LNCaP clone FGC (cell line): Measurements from ENCODE around the gene TSPOAP1.

Experiments used
- DNase-seq: peaks from one replicate; pipeline ENCODE4 v3.0.0-alpha.2; 2011; ENCODE audit warnings: low read depth
- H3K4me3 ChIP-seq: 2 replicates; pipeline ENCODE4 v1.5.1; 2011; ENCODE audit warnings: mild to moderate bottlenecking, low read depth, low read length, control low read depth
- CTCF ChIP-seq: IDR thresholded peaks from 2 replicates; pipeline ENCODE4 v1.5.1; 2012; ENCODE audit warnings: mild to moderate bottlenecking; ENCODE audit not compliant: control insufficient read depth, insufficient read depth; ENCODE audit errors: extremely low read depth

The TSPOAP1 gene

GRCh38 chr17:58254803-58255202 is 73.8 kb downstream of the TSPOAP1 start:
- no peak overlapping the region for H3K4me3 ChIP-seq
- DNase-seq, result no peak
- 0 out of 2 replicates have a peak, but pooled peaks have one; percentile 7 for TF ChIP-seq CTCF

- DNase-seq, result no peak
- TF ChIP-seq CTCF, result no peak
- no peak overlapping the region for H3K4me3 ChIP-seq
Observed at GRCh38 chr17:58253082-58253481, 75.5 kb downstream of the TSPOAP1 start.

- DNase-seq, result no peak
- TF ChIP-seq CTCF, result no peak
Observed at GRCh38 chr17:58252141-58252540, 76.5 kb downstream of the TSPOAP1 start.

More at GRCh38 chr17:58252141-58252540, 76.5 kb downstream of the TSPOAP1 start:
- no peak overlapping the region for H3K4me3 ChIP-seq
